H9 (cell line): ENCODE data around the gene CD300LD. TPM values are rescaled to one million over a fixed set of nuclear protein-coding genes. Genes with fewer than 3 reads are reported as not detected.

Source experiments
- DNase-seq: peaks from one replicate; pipeline ENCODE4 v3.0.0-alpha.2; 2017
- H2AFZ ChIP-seq: one replicate; pipeline ENCODE4 v1.6.1; 2013; ENCODE audit warnings: mild to moderate bottlenecking, low read length, control low read depth, moderate library complexity
- H2AK5ac ChIP-seq: 2 replicates; pipeline ENCODE4 v1.6.1; 2013; ENCODE audit warnings: low read length, control low read depth, mixed read lengths; ENCODE audit not compliant: insufficient read length
- H2BK120ac ChIP-seq: one replicate; pipeline ENCODE4 v1.6.1; 2013; ENCODE audit warnings: low read depth, mild to moderate bottlenecking, low read length, control low read depth, inconsistent platforms; ENCODE audit not compliant: poor library complexity, severe bottlenecking
- H2BK12ac ChIP-seq: 2 replicates; pipeline ENCODE4 v1.6.1; 2013; ENCODE audit warnings: low read length, control low read depth, mixed read lengths, low read depth; ENCODE audit not compliant: insufficient read length
- H2BK15ac ChIP-seq: 2 replicates; pipeline ENCODE4 v1.6.1; 2013; ENCODE audit warnings: low read depth, low read length, control low read depth
- H2BK20ac ChIP-seq: one replicate; pipeline ENCODE4 v1.6.1; 2013; ENCODE audit warnings: low read depth, mild to moderate bottlenecking, low read length, control low read depth, inconsistent platforms; ENCODE audit not compliant: poor library complexity, severe bottlenecking
- H2BK5ac ChIP-seq: 2 replicates; pipeline ENCODE4 v1.6.1; 2013; ENCODE audit warnings: low read length, control low read depth, mixed read lengths; ENCODE audit not compliant: insufficient read length
- H3K14ac ChIP-seq: 2 replicates; pipeline ENCODE4 v1.6.1; 2013; ENCODE audit warnings: low read length, control low read depth; ENCODE audit not compliant: insufficient read depth
- H3K18ac ChIP-seq: 2 replicates; pipeline ENCODE4 v1.6.1; 2013; ENCODE audit warnings: low read depth, mild to moderate bottlenecking, mixed read lengths, low read length, control low read depth; ENCODE audit not compliant: insufficient read length
- H3K23ac ChIP-seq: 2 replicates; pipeline ENCODE4 v1.6.1; 2013; ENCODE audit warnings: low read length, control low read depth, mixed read lengths, low read depth; ENCODE audit not compliant: insufficient read length
- H3K23me2 ChIP-seq: 2 replicates; pipeline ENCODE4 v1.6.1; 2013; ENCODE audit warnings: low read depth, mild to moderate bottlenecking, mixed read lengths, low read length, control low read depth; ENCODE audit not compliant: insufficient read length, poor library complexity, severe bottlenecking
- H3K27ac ChIP-seq: 2 replicates; pipeline ENCODE4 v1.5.1; 2013; ENCODE audit warnings: low read length, control low read depth, mixed read lengths, low read depth; ENCODE audit not compliant: insufficient read length
- H3K27me3 ChIP-seq: 2 replicates; pipeline ENCODE4 v1.6.1; 2013; ENCODE audit warnings: low read length, control low read depth, inconsistent platforms; ENCODE audit not compliant: insufficient read depth
- H3K4ac ChIP-seq: 2 replicates; pipeline ENCODE4 v1.6.1; 2013; ENCODE audit warnings: low read depth, mild to moderate bottlenecking, control low read depth, inconsistent platforms, low read length, moderate library complexity
- H3K4me1 ChIP-seq: 2 replicates; pipeline ENCODE4 v1.6.1; 2013; ENCODE audit warnings: low read length, control low read depth, inconsistent platforms; ENCODE audit not compliant: insufficient read depth
- H3K4me2 ChIP-seq: 2 replicates; pipeline ENCODE4 v1.6.1; 2013; ENCODE audit warnings: low read length, control low read depth, mixed read lengths; ENCODE audit not compliant: insufficient read length, insufficient read depth
- H3K56ac ChIP-seq: 2 replicates; pipeline ENCODE4 v1.6.1; 2013; ENCODE audit warnings: low read depth, mild to moderate bottlenecking, mixed read lengths, low read length, control low read depth; ENCODE audit not compliant: insufficient read length
- H3K79me1 ChIP-seq: 2 replicates; pipeline ENCODE4 v1.6.1; 2013; ENCODE audit warnings: low read depth, mild to moderate bottlenecking, moderate library complexity, low read length, control low read depth, inconsistent platforms; ENCODE audit not compliant: insufficient read depth, poor library complexity, severe bottlenecking
- H3K79me2 ChIP-seq: 2 replicates; pipeline ENCODE4 v1.6.1; 2013; ENCODE audit warnings: low read length, control low read depth, inconsistent platforms; ENCODE audit not compliant: insufficient read depth
- H3K9ac ChIP-seq: 2 replicates; pipeline ENCODE4 v1.6.1; 2013; ENCODE audit warnings: low read length, control low read depth, mixed read lengths; ENCODE audit not compliant: insufficient read length; ENCODE audit errors: extremely low read depth
- H3K9me3 ChIP-seq: one replicate; pipeline ENCODE4 v1.6.1; 2013; ENCODE audit warnings: low read depth, low read length, inconsistent platforms; ENCODE audit not compliant: control insufficient read depth
- H3T11ph ChIP-seq: one replicate; pipeline ENCODE4 v1.6.1; 2013; ENCODE audit warnings: mild to moderate bottlenecking, low read length, control low read depth, inconsistent platforms
- H4K20me1 ChIP-seq: one replicate; pipeline ENCODE4 v1.6.1; 2013; ENCODE audit not compliant: control insufficient read depth, insufficient read length, insufficient read depth
- H4K5ac ChIP-seq: 2 replicates; pipeline ENCODE4 v1.6.1; 2013; ENCODE audit warnings: low read depth, mild to moderate bottlenecking, mixed read lengths, low read length, control low read depth; ENCODE audit not compliant: insufficient read length
- H4K8ac ChIP-seq: replicated peaks from 2 replicates; pipeline ENCODE4 v1.6.1; 2013; ENCODE audit warnings: low read length, control low read depth, mixed read lengths, low read depth; ENCODE audit not compliant: insufficient read length
- H4K91ac ChIP-seq: 2 replicates; pipeline ENCODE4 v1.6.1; 2013; ENCODE audit warnings: low read depth, mild to moderate bottlenecking, moderate library complexity, mixed read lengths, low read length, control low read depth; ENCODE audit not compliant: insufficient read length
- H3K27ac Mint-ChIP-seq, 3 experiments: 2 replicates in 2 of 3; 3 replicates in 1 of 3; pipeline ENCODE4 v1.8.0; 2020 to 2021; ENCODE audit warnings: mixed read lengths in 3 of 3, mild to moderate bottlenecking in 1 of 3, moderate library complexity in 1 of 3
- H3K27me3 Mint-ChIP-seq: 2 replicates; pipeline ENCODE4 v1.8.0; 2021; ENCODE audit warnings: low read depth, mild to moderate bottlenecking, moderate library complexity, mixed read lengths
- H3K36me3 Mint-ChIP-seq, 3 experiments: 2 replicates in 2 of 3; 3 replicates in 1 of 3; pipeline ENCODE4 v1.8.0; 2020 to 2021; ENCODE audit warnings: low read depth in 3 of 3, mixed read lengths in 3 of 3; ENCODE audit not compliant: insufficient read depth in 1 of 3
- H3K4me1 Mint-ChIP-seq, 2 experiments: 2 replicates each; pipeline ENCODE4 v1.8.0; 2020; ENCODE audit warnings: mixed read lengths in 2 of 2
- H3K4me3 Mint-ChIP-seq, 2 experiments: 2 replicates in 1 of 2; 3 replicates in 1 of 2; pipeline ENCODE4 v1.8.0; 2020 to 2021; ENCODE audit warnings: mild to moderate bottlenecking in 2 of 2, mixed read lengths in 2 of 2, moderate library complexity in 1 of 2
- H3K9me3 Mint-ChIP-seq, 2 experiments: 2 replicates in 1 of 2; 3 replicates in 1 of 2; pipeline ENCODE4 v1.8.0; 2020; ENCODE audit warnings: mild to moderate bottlenecking in 2 of 2, mixed read lengths in 2 of 2, moderate library complexity in 1 of 2
- WGBS: extraction: QIAGEN DNeasy Blood & Tissue Kit; methylation state at CpG from one replicate; pipeline ENCODE4 v1.1.7; 2013; ENCODE audit warnings: missing lambda C conversion rate, low lambda C conversion rate, mixed read lengths; ENCODE audit not compliant: insufficient read length; ENCODE audit errors: extremely low coverage; 5-methylcytosine and 5-hydroxymethylcytosine counted together
- total RNA-seq: library from RNA; stranded (reverse); gene quantifications from 2 replicates; pipeline ENCODE4 v1.2.1, GENCODE V29; 2021
- TF ChIP-seq, protein P1 (sequence below): fragments of 200-600 bp; sonication (generic); conservative IDR thresholded peaks from 3 replicates; pipeline ENCODE4 v1.8.0; 2021; ENCODE audit warnings: antibody characterized with exemption, mild to moderate bottlenecking

The CD300LD gene
- total RNA-seq, 1 experiment from 2014 or later: not detected

DNA sequence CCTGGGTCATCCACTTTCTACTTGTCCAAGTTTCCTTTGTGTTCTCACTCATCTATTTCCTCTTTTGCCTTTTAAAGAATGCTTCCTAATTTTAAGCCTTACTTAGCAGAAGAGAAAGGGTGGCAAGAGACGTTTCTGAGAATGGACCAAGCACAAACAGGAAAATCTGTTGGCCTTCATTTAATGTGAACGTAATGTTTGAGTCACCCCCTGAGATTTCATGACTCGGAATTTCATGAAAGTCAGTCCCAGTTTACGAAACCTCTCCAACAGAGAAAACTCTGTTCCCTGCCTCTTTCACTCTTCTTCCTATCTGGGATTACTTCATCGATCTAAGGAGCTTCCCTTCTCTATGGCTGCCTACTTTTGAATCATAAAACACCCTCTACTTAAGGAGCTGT, 31.6 kb upstream of the CD300LD start, which contains the start of gene CD300E:
TSS of gene CD300E (minus strand) at position 46 of the 401 bp plus-strand sequence. CDS start 117 bp downstream, outside the sequence.
- Histone ChIP-seq H4K91ac (no peak within 1 kb of the TSS), H3K79me1 (no peaks in the 10 kb centered on the region), H2BK15ac (no peak within 1 kb of the TSS), H3K4ac (no peak within 1 kb of the TSS), H3K18ac (no peak within 1 kb of the TSS), H2BK12ac (no peak within 1 kb of the TSS), H2BK20ac (no peak within 1 kb of the TSS), H3K23ac (no peak within 1 kb of the TSS), H3K4me2 (no peak within 1 kb of the TSS), H3K4me1 (no peaks in the 10 kb centered on the region), H3K27ac (no peak within 1 kb of the TSS), H4K20me1 (no peaks in the 10 kb centered on the region), H3K9me3 (no peaks in the 10 kb centered on the region), H4K5ac (no peak within 1 kb of the TSS), H3K79me2 (no peaks in the 10 kb centered on the region), H3K14ac (no peak within 1 kb of the TSS), H3T11ph (no peak within 1 kb of the TSS), H2BK5ac (no peak within 1 kb of the TSS), H4K8ac (no peak within 1 kb of the TSS), H3K27me3 (no peaks in the 10 kb centered on the region; the same call in 1 of the 2 replicates), H3K56ac (no peak within 1 kb of the TSS), H2AFZ (no peak within 1 kb of the TSS), H2BK120ac (no peak within 1 kb of the TSS), H2AK5ac (no peak within 1 kb of the TSS), H3K23me2 (no peaks in the 10 kb centered on the region), H3K9ac (no peak within 1 kb of the TSS)
- H3K36me3 Mint-ChIP-seq: no peaks in the 10 kb centered on the region
- peaks cover 0 to 1% of the 10 kb centered on the region in 2 experiments; a peak in 2 of 5 replicates for H3K9me3 Mint-ChIP-seq
- no peaks in the 10 kb centered on the region for H3K4me1 Mint-ChIP-seq
- no peak within 1 kb of the TSS for H3K27ac Mint-ChIP-seq
- TF ChIP-seq, protein P1, sequence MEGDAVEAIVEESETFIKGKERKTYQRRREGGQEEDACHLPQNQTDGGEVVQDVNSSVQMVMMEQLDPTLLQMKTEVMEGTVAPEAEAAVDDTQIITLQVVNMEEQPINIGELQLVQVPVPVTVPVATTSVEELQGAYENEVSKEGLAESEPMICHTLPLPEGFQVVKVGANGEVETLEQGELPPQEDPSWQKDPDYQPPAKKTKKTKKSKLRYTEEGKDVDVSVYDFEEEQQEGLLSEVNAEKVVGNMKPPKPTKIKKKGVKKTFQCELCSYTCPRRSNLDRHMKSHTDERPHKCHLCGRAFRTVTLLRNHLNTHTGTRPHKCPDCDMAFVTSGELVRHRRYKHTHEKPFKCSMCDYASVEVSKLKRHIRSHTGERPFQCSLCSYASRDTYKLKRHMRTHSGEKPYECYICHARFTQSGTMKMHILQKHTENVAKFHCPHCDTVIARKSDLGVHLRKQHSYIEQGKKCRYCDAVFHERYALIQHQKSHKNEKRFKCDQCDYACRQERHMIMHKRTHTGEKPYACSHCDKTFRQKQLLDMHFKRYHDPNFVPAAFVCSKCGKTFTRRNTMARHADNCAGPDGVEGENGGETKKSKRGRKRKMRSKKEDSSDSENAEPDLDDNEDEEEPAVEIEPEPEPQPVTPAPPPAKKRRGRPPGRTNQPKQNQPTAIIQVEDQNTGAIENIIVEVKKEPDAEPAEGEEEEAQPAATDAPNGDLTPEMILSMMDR: no peak
- H3K27me3 Mint-ChIP-seq: peaks cover 87% of the 10 kb centered on the region
- DNase-seq: no peak
- no peak within 1 kb of the TSS for H3K4me3 Mint-ChIP-seq
- no CpG with 5 or more reads among the region's 5 CpGs for WGBS
